Stimulated activated CD4-positive, alpha-beta T cell treated with anti-CD3 and anti-CD28 coated beads, Interleukin-12 subunit alpha, Interleukin-12 subunit beta, amount 100 ng/mL, for 24 hours (primary cell): Measurements from ENCODE around the gene ZFR.
"Not testable (repeated sequence)": the region's sequence is repeated elsewhere in the genome, so short reads cannot be mapped to it uniquely, and the experiment has no call there.

Source experiments
- DNase-seq, 2 experiments: peaks; one replicate each; pipeline ENCODE4 v3.0.0-alpha.2; 2020; ENCODE audit warnings: low read depth in 2 of 2

The ZFR gene

GRCh38 chr5:32322882-32323281 is 121.7 kb downstream of the ZFR start:
- no peak for DNase-seq

GRCh38 chr5:32321787-32322186 is 122.8 kb downstream of the ZFR start:
- not testable (repeated sequence) for DNase-seq

DNA sequence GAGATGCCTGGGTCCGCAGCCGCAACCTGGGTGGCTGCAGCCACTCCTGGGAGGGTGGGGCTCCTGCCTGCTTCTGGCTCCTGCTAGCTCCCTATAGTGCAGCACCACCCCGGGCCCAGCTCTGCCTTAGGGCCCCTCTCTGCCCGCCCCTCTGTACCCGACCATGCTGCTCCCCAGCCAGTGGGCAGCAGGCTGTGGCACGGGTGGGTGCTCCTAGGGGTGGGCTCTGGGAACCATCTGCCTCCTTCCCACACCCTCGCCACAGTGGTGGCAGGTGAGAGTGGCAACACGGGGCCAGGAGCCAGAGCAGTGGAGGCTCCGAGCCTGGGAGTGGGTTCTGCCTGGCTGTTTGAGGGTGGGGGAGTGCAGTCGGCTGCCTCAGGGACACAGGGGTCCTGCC is 124.0 kb downstream of the ZFR start:
- no peak for DNase-seq

DNA sequence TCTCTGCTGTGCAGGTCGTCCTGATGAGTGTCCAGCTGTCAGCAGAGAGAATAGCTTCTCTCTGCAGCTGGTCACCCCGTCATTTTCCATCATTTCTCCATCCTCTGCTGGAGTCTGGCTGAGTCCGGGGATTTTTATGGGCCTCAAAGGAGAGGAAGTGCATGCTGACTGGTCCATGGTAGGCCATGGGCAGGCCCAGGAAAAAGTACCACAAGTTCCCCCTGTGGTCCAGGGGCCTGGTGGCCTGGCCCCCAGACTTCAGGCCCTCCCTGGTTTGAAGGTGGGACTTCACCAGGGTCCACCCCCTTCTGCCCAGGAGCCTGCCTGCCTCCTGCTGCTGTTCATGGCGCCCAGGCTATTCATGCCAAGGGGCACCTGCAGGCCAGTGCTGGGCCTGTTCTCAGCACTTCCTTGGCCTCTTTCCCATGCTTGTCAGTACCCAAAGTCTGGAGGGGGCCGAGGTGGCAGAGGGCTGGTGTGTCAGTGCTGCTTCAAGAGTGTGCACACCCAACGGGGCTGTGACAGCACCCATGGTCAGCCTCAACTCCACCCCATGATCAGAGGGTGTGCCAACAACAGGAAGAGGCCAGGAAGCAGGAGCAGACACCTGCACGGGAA is 124.5 kb downstream of the ZFR start:
- no peak for DNase-seq

GRCh38 chr5:32319392-32319791 is 125.1 kb downstream of the ZFR start:
- DNase-seq: no peak

GRCh38 chr5:32317041-32317440 is 127.5 kb downstream of the ZFR start:
- DNase-seq: no peak

- no peak for DNase-seq
These were observed 129.1 kb downstream of the ZFR start for GRCh38 chr5:32315221-32316014.

DNA sequence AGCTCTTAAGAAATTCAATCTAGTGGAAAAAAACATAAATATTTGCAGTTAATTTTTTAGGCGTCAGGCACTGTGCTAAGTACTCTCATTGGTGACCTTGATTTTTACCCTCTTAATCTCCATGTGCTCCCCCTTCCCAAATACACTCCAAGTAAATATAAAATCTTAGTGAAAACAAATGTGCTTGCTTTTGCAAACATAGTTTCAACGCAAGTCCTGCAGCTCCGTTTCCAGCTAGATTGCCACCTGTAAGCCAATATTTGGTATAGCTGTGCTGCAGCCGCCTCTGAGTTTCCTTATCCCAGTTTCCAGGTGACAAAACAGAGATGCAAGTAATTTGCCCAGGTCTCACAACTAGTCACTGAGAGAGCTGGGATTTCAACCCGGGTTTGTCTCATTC is 129.9 kb downstream of the ZFR start:
- DNase-seq: no peak

GRCh38 chr5:32314152-32314488 is 130.4 kb downstream of the ZFR start:
- DNase-seq: not testable (repeated sequence)

DNA sequence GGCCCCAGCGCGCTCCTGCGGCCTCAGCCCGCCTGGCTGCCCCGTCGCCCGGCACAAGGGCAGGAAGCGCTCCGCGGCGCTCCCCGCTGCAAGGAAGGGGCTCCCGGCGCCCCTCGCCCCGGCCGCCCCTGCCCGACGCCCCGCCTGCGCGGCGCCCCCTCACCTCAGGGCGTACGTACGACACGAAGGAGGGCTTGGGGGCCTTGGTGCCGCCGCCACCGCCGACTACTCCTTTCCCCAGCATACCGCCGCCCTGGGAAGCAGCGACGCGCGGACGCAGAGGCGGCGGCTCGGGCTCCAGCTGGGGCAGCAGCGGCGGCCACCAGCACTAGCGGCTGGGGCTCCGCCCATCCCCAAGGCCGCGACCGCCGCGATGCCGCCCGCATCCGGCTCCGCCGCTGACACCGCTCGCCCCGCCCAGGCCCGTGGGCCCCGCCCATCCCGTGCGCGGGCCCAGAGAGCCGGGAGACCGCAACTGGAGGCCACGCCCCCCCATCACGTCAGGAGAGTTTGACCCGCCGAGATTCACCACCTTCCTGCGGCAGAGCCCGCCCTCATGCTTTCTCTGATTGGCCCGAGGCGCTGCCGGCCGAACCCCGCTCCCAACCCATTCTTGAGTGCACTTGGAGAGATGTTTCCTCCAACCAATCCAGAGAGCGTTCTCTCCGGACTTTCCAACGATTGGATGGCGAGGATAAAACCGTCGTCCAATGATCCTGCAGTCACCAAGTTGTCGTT is 131.8 kb downstream of the ZFR start, which contains the start of gene MTMR12:
Gene MTMR12, minus strand, starts transcription at position 345 of the 738 bp plus-strand sequence. Its CDS starts 101 bp downstream, at position 244.
- peak; percentile 99 to 100 for DNase-seq

DNA sequence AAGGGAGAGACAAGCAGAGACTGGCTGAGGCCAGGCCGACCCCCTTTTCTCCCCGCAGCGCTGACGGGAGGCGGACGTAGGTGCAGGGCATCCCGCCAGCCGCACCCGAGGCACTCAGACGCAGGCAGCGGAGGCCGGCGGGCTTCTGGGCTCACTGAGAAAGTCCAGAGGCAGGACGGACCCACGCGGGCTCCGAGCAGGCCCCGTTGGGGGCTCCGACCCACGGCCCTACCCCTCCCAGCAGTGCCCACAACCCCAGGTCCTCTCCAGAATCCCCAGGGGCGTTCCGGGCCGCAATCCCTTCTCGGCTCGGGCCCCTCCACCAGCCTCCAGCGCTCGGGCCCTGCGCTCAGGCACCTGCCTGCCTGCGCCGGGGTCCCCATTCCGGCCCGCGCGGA is 132.3 kb downstream of the ZFR start:
- peak; percentile 31 to 38 for DNase-seq

- no peak for DNase-seq
These were observed 132.9 kb downstream of the ZFR start for GRCh38 chr5:32311404-32312196.

- no peak for DNase-seq
These were observed 134.8 kb downstream of the ZFR start for GRCh38 chr5:32309761-32310160.

GRCh38 chr5:32308946-32309345 is 135.6 kb downstream of the ZFR start:
- DNase-seq: no peak

- no peak for DNase-seq
These were observed 136.8 kb downstream of the ZFR start for GRCh38 chr5:32307769-32308194.

GRCh38 chr5:32304622-32305021 is 139.9 kb downstream of the ZFR start:
- DNase-seq: no peak
